Right lobe of liver (tissue), 4 donors: ENCODE results near the gene HOXB5.

Experiments
- POLR2A ChIP-seq: fragments of 450-650 bp; IDR thresholded peaks from one replicate; pipeline ENCODE4 v1.6.1; 2017; ENCODE audit warnings: antibody characterized with exemption, mild to moderate bottlenecking
- TF ChIP-seq, protein P1 (sequence below), 4 donors: fragments of 200-600 bp in 3 of 4; fragments of 450-650 bp in 1 of 4; IDR thresholded peaks; one replicate each; pipeline versions ENCODE4 v1.5.1 to v1.8.0; 2016 to 2022; ENCODE audit warnings: antibody characterized with exemption in 4 of 4, mild to moderate bottlenecking in 2 of 4
- donor health status: DM: no; HTN: no; CAD: no.
- donor health status: DM: no; HTN: no; CAD: no.
- donor health status: DM: no; HTN: yes; CAD: no.

- TF ChIP-seq, protein P1, sequence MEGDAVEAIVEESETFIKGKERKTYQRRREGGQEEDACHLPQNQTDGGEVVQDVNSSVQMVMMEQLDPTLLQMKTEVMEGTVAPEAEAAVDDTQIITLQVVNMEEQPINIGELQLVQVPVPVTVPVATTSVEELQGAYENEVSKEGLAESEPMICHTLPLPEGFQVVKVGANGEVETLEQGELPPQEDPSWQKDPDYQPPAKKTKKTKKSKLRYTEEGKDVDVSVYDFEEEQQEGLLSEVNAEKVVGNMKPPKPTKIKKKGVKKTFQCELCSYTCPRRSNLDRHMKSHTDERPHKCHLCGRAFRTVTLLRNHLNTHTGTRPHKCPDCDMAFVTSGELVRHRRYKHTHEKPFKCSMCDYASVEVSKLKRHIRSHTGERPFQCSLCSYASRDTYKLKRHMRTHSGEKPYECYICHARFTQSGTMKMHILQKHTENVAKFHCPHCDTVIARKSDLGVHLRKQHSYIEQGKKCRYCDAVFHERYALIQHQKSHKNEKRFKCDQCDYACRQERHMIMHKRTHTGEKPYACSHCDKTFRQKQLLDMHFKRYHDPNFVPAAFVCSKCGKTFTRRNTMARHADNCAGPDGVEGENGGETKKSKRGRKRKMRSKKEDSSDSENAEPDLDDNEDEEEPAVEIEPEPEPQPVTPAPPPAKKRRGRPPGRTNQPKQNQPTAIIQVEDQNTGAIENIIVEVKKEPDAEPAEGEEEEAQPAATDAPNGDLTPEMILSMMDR (IDR thresholded peaks at IDR 0.05), result no peak
- no peak for TF ChIP-seq POLR2A
These were observed 42.9 kb downstream of the HOXB5 start for GRCh38 chr17:48550502-48551213.
